GM12878 (cell line): Measurements from ENCODE around the gene OR11L1. TPM values are rescaled to one million over a fixed set of nuclear protein-coding genes. Genes with fewer than 3 reads are reported as not detected.

Experiments used
- polyA plus RNA-seq, 11 experiments: library from polyadenylated mRNA; depleted of rRNA in 4 of 11; unstranded in 6 of 11; stranded (reverse) in 5 of 11; fragments of >200 nt; fragmentation: Nextera tagmentation in 4 of 11; fragmentation: Illumina TruSeq in 1 of 11; extraction: Ambion mirVana in 4 of 11; extraction: Trizol in 1 of 11; gene quantifications; 1 replicate in 1 of 11; 2 replicates in 10 of 11; pipeline versions ENCODE4 v1.2.1 to v1.2.3, GENCODE V29; 2011 to 2016; ENCODE audit warnings: inconsistent platforms in 2 of 11, missing spikeins in 2 of 11, low read depth in 1 of 11
- total RNA-seq, 4 experiments: library from RNA; depleted of rRNA in 3 of 4; stranded (reverse); fragments of >200 nt in 3 of 4; fragmentation: Illumina TruSeq in 1 of 4; extraction: Trizol in 1 of 4; gene quantifications; 2 replicates each; pipeline versions ENCODE4 v1.2.1 to v1.2.3, GENCODE V29; 2013 to 2021

OR11L1 gene
- total and polyA plus RNA-seq, 10 of the 15 experiments (the other 5 are each of a cell fraction or from before 2014, with no cell fraction given) = not detected

Other genes with a start within 250 kb of the OR11L1 start
Only the 7 nearest of the 16 such genes appear.
- not detected in 2 replicates for gene OR14A2, start 93.8 kb downstream of the OR11L1 start, total RNA-seq (2014; rRNA removed)
- not detected in 2 replicates for gene OR14A2, start 93.8 kb downstream of the OR11L1 start, total RNA-seq (2014; rRNA removed; fragmentation: Illumina TruSeq; extraction: Trizol)
- not detected in 2 replicates for gene OR14A2, start 93.8 kb downstream of the OR11L1 start, total RNA-seq (2021)
- gene OR14A2, start 93.8 kb downstream of the OR11L1 start, polyA plus RNA-seq (2011; rRNA removed) = not detected in 2 replicates
- gene OR14A2, start 93.8 kb downstream of the OR11L1 start, polyA plus RNA-seq (2014; fragmentation: Illumina TruSeq; extraction: Trizol) = not detected in 2 replicates
- gene OR14A2, start 93.8 kb downstream of the OR11L1 start, polyA plus RNA-seq (2014; fragmentation: Nextera tagmentation; extraction: Ambion mirVana) = not detected
- gene OR14A2, start 93.8 kb downstream of the OR11L1 start, polyA plus RNA-seq (2014; rRNA removed) = not detected in 2 replicates
- gene OR14A2, start 93.8 kb downstream of the OR11L1 start, polyA plus RNA-seq (2016; fragmentation: Nextera tagmentation; extraction: Ambion mirVana) = not detected
- not detected in 2 replicates for gene OR1C1, start 81.3 kb downstream of the OR11L1 start, total RNA-seq (2014; rRNA removed)
- gene OR1C1, start 81.3 kb downstream of the OR11L1 start, total RNA-seq (2014; rRNA removed; fragmentation: Illumina TruSeq; extraction: Trizol) = not detected in 2 replicates
- not detected in 2 replicates for gene OR1C1, start 81.3 kb downstream of the OR11L1 start, total RNA-seq (2021)
- not detected in 2 replicates for gene OR1C1, start 81.3 kb downstream of the OR11L1 start, polyA plus RNA-seq (2011; rRNA removed)
- gene OR1C1, start 81.3 kb downstream of the OR11L1 start, polyA plus RNA-seq (2014; fragmentation: Illumina TruSeq; extraction: Trizol) = not detected in 2 replicates
- not detected for gene OR1C1, start 81.3 kb downstream of the OR11L1 start, polyA plus RNA-seq (2014; fragmentation: Nextera tagmentation; extraction: Ambion mirVana)
- gene OR1C1, start 81.3 kb downstream of the OR11L1 start, polyA plus RNA-seq (2014; rRNA removed) = not detected in 2 replicates
- not detected for gene OR1C1, start 81.3 kb downstream of the OR11L1 start, polyA plus RNA-seq (2016; fragmentation: Nextera tagmentation; extraction: Ambion mirVana)
- not detected in 2 replicates for gene OR14A16, start 17.8 kb downstream of the OR11L1 start, total RNA-seq (2014; rRNA removed)
- gene OR14A16, start 17.8 kb downstream of the OR11L1 start, total RNA-seq (2014; rRNA removed; fragmentation: Illumina TruSeq; extraction: Trizol) = not detected in 2 replicates
- not detected in 2 replicates for gene OR14A16, start 17.8 kb downstream of the OR11L1 start, total RNA-seq (2021)
- gene OR14A16, start 17.8 kb downstream of the OR11L1 start, polyA plus RNA-seq (2011; rRNA removed) = not detected in 2 replicates
- not detected in 2 replicates for gene OR14A16, start 17.8 kb downstream of the OR11L1 start, polyA plus RNA-seq (2014; fragmentation: Illumina TruSeq; extraction: Trizol)
- gene OR14A16, start 17.8 kb downstream of the OR11L1 start, polyA plus RNA-seq (2014; fragmentation: Nextera tagmentation; extraction: Ambion mirVana) = not detected
- gene OR14A16, start 17.8 kb downstream of the OR11L1 start, polyA plus RNA-seq (2014; rRNA removed) = not detected in 2 replicates
- not detected for gene OR14A16, start 17.8 kb downstream of the OR11L1 start, polyA plus RNA-seq (2016; fragmentation: Nextera tagmentation; extraction: Ambion mirVana)
- gene TRIM58, start 15.3 kb upstream of the OR11L1 start, total RNA-seq (2014; rRNA removed) = not detected in 2 replicates
- gene TRIM58, start 15.3 kb upstream of the OR11L1 start, total RNA-seq (2014; rRNA removed; fragmentation: Illumina TruSeq; extraction: Trizol) = not detected in 2 replicates
- not detected in 2 replicates for gene TRIM58, start 15.3 kb upstream of the OR11L1 start, total RNA-seq (2021)
- not detected in 2 replicates for gene TRIM58, start 15.3 kb upstream of the OR11L1 start, polyA plus RNA-seq (2011; rRNA removed)
- gene TRIM58, start 15.3 kb upstream of the OR11L1 start, polyA plus RNA-seq (2014; fragmentation: Illumina TruSeq; extraction: Trizol) = not detected in 2 replicates
- not detected for gene TRIM58, start 15.3 kb upstream of the OR11L1 start, polyA plus RNA-seq (2014; fragmentation: Nextera tagmentation; extraction: Ambion mirVana)
- gene TRIM58, start 15.3 kb upstream of the OR11L1 start, polyA plus RNA-seq (2014; rRNA removed) = not detected in 2 replicates
- gene TRIM58, start 15.3 kb upstream of the OR11L1 start, polyA plus RNA-seq (2016; fragmentation: Nextera tagmentation; extraction: Ambion mirVana) = not detected
- gene OR2W3, start 53.7 kb upstream of the OR11L1 start, total RNA-seq (2014; rRNA removed) = not detected in 2 replicates
- not detected in 2 replicates for gene OR2W3, start 53.7 kb upstream of the OR11L1 start, total RNA-seq (2014; rRNA removed; fragmentation: Illumina TruSeq; extraction: Trizol)
- not detected in 2 replicates for gene OR2W3, start 53.7 kb upstream of the OR11L1 start, total RNA-seq (2021)
- gene OR2W3, start 53.7 kb upstream of the OR11L1 start, polyA plus RNA-seq (2011; rRNA removed) = not detected in 2 replicates
- gene OR2W3, start 53.7 kb upstream of the OR11L1 start, polyA plus RNA-seq (2014; fragmentation: Illumina TruSeq; extraction: Trizol) = not detected in 2 replicates
- not detected for gene OR2W3, start 53.7 kb upstream of the OR11L1 start, polyA plus RNA-seq (2014; fragmentation: Nextera tagmentation; extraction: Ambion mirVana)
- not detected in 2 replicates for gene OR2W3, start 53.7 kb upstream of the OR11L1 start, polyA plus RNA-seq (2014; rRNA removed)
- gene OR2W3, start 53.7 kb upstream of the OR11L1 start, polyA plus RNA-seq (2016; fragmentation: Nextera tagmentation; extraction: Ambion mirVana) = not detected
- gene OR2T8, start 78.4 kb upstream of the OR11L1 start, total RNA-seq (2014; rRNA removed) = 0.11 TPM in 1 of 2 replicates, not detected in the other
- gene OR2T8, start 78.4 kb upstream of the OR11L1 start, total RNA-seq (2014; rRNA removed; fragmentation: Illumina TruSeq; extraction: Trizol) = not detected in 2 replicates
- gene OR2T8, start 78.4 kb upstream of the OR11L1 start, total RNA-seq (2021) = not detected in 2 replicates
- not detected in 2 replicates for gene OR2T8, start 78.4 kb upstream of the OR11L1 start, polyA plus RNA-seq (2011; rRNA removed)
- gene OR2T8, start 78.4 kb upstream of the OR11L1 start, polyA plus RNA-seq (2014; fragmentation: Illumina TruSeq; extraction: Trizol) = not detected in 2 replicates
- not detected for gene OR2T8, start 78.4 kb upstream of the OR11L1 start, polyA plus RNA-seq (2014; fragmentation: Nextera tagmentation; extraction: Ambion mirVana)
- not detected in 2 replicates for gene OR2T8, start 78.4 kb upstream of the OR11L1 start, polyA plus RNA-seq (2014; rRNA removed)
- gene OR2T8, start 78.4 kb upstream of the OR11L1 start, polyA plus RNA-seq (2016; fragmentation: Nextera tagmentation; extraction: Ambion mirVana) = not detected
- gene OR2AJ1, start 83.0 kb upstream of the OR11L1 start, total RNA-seq (2014; rRNA removed) = not detected in 2 replicates
- not detected in 2 replicates for gene OR2AJ1, start 83.0 kb upstream of the OR11L1 start, total RNA-seq (2014; rRNA removed; fragmentation: Illumina TruSeq; extraction: Trizol)
- not detected in 2 replicates for gene OR2AJ1, start 83.0 kb upstream of the OR11L1 start, total RNA-seq (2021)
- not detected in 2 replicates for gene OR2AJ1, start 83.0 kb upstream of the OR11L1 start, polyA plus RNA-seq (2011; rRNA removed)
- not detected in 2 replicates for gene OR2AJ1, start 83.0 kb upstream of the OR11L1 start, polyA plus RNA-seq (2014; fragmentation: Illumina TruSeq; extraction: Trizol)
- gene OR2AJ1, start 83.0 kb upstream of the OR11L1 start, polyA plus RNA-seq (2014; fragmentation: Nextera tagmentation; extraction: Ambion mirVana) = not detected
- not detected in 2 replicates for gene OR2AJ1, start 83.0 kb upstream of the OR11L1 start, polyA plus RNA-seq (2014; rRNA removed)
- gene OR2AJ1, start 83.0 kb upstream of the OR11L1 start, polyA plus RNA-seq (2016; fragmentation: Nextera tagmentation; extraction: Ambion mirVana) = not detected